ENCODE data around the gene PARP1.

The PARP1 gene

GRCh38 chr1:226376300-226376699 is 31.6 kb downstream of the PARP1 start:
- no peak for DNase-seq (ENCODE audit: low spot score)

DNA sequence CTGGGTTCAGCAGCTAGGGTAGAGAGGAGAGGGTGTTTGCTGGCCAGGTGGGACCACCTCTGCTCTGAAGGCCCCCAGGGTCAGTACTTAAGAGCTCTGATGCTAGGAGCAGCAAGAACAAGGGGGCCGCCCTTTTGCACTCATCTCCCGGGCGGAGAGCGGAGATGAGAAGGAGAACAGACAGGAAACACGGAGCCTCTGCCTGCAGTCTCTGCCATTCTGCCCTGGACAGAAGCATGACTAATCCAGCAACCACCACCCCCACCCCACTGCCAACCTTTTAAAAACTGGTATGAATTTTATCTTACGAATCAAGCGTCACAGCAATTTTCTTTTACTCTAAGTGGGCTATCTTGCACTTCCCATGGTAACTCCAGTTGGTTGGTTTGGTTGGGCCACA is 34.5 kb downstream of the PARP1 start:
- no peak for DNase-seq (ENCODE audit: low spot score)

DNA sequence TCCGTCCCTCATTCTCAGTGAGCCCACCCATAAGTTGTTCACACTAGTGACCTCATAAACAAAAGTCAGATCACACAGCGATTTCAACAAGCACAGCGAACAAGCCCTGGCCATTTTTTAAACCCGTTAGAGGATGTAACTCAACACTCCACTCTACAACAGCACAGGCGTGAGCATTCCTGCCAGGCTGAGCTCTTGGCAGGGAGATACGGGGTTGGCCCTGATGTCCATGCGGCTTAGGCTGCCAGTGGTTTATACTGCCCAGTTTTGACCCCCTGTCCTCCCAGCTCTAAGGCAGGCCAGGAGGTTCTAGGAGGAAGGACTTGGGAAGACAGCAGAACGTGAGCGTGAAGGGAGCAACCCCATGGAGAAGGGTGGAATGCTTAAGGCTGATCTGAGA is 35.0 kb downstream of the PARP1 start:
- DNase-seq (ENCODE audit: low spot score) = no peak

DNA sequence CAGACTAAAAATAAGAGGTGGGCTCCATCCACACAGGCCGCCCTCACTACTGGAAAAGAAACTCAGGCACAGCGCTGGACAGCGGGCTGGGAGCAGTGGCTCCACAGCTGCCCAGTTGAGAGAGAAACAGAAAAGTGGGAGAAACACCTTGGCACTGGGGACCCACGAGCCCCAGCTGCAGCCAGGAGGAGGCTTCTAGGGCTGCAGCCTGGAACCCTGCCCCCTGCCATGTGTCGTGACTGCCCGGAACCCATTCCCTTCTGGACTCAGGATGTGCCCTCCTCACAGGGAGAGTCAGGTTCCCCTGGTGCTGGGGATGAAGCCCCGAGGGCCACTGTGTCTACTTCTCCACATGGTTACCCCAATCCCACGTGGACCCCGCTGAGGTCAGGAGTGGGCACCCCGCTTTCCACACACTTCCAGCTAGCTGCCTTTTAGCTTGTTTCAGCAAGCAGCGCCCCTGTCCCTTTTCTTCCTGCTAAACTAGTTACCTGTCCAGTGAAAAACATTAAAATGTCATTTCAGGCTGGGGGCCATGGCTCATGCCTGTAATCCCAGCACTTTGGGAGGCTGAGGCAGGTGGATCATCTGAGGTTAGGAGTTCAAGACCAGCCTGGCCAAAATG is 35.9 kb downstream of the PARP1 start:
- no peak for DNase-seq (ENCODE audit: low spot score)

DNA sequence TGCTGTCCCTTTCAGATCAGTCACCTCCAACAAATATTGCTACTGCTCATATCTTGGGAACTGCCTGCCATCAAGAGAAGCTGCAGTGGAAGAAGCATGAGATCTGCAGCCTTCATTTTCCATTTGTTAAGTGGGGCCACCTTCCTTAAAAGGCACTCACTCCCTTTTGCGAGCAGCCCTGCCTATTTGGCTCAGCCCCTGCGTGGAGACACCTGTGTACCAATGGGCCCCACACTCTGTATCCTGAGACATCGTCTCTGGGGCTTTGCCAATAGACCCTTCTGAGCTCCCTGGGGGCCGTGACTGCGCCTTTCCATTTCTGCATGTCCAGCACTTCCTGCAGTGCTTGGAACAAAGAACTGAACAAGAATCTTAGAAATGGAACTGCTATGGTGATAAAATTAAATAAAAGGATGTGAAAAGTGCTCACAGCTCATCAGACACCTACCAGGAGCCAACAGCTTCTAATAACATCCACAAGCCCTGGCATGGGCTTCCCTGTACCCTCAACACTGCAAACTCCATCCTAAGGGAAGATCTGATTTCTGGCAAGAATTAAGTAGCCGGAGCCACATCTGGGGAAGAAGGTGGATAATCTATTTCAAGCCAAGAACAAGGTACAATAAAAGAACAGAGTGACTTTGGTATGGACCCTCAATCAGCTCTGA is 36.7 kb downstream of the PARP1 start:
- DNase-seq (ENCODE audit: low spot score) = no peak

DNA sequence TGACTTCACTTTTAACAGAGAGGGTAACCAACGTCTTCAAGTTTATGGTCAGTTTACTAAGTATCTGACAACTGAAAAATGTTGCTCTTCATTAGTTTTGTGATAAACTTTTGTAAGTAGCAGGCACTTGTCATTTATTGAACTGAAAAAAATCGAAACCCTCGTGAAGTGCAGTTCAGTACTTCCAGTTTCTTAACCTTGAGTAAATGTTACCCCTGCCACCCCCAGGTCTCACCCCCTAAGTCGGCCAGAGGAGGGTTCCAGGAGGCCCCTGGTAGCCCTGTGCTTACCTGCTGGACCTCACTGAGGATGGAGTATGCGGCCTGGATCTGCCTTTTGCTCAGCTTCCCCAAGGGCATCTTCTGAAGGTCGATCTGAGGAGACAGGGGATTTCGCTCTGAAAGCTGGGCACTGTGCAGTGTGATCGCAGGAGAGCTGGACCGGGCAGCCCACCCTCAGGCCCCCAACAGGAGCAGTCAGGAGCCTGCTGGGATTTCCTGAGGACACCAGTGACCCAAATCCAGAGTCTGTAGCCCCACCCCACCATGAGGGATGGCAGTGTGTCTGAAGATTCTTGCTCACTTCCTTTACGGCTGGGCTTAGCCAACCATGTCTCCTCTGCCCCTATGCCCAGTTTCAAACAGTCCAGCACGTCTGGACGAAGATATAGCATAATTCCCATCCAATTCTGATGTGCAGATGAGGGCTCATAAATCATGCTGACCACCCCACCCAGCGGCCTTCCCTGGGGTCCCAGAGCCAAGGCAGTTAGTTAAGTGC is 37.6 kb downstream of the PARP1 start:
- DNase-seq (ENCODE audit: low spot score) = no peak

GRCh38 chr1:226369110-226369509 is 38.8 kb downstream of the PARP1 start:
- DNase-seq (ENCODE audit: low spot score) = no peak

DNA sequence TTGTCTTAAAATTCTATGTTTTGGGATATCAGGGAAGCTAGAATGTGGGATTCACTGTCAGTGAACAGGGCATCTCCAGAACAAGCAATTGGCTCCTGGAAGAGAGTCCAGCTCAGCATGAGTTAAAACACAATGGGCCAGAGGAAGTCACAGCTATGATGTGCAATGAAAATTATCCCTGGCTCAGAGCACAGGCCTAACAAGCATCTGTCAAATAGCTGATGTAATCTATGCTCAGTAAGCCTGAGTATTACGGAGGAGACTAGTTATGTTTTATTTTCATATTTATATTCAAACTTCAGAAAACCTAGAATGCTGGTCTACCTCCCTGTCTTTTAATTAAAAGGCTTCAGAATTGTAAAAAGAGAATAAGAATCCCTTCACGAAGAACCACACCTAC is 41.6 kb downstream of the PARP1 start:
- no peak for DNase-seq (ENCODE audit: low spot score)

GRCh38 chr1:226365831-226366231 is 42.1 kb downstream of the PARP1 start:
- DNase-seq (ENCODE audit: low spot score) = no peak

DNA sequence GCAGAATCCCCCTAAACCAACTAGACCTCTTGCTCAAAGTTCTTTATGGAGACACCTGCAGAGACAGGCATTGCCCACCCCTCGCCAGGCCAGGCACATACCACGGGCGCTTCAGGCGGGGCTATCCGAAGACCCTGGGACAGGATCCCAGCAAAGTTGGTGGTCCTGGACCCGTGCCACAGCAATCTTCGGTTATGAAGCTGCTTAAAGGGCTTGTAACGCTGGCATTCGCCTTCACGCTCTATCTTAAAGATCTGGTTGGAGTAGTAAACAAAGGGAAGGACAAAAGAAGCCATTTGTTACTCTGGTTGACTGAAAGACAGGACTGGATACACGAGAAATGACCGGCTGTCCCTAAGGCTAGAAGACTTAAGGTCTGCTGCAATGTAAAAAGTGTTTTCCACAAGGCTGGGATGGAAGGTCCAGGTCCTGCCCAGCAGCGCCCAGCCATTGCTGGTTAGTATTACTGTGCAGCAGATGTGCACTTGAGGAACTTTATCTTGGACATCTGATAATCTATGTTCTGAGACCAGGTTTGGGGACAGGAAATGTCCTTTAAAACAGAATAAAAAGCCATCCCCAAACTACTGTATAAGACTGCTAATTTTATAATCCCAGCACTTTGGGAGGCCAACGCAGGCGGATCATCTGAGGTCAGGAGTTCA is 42.9 kb downstream of the PARP1 start:
- DNase-seq (ENCODE audit: low spot score) = no peak

DNA sequence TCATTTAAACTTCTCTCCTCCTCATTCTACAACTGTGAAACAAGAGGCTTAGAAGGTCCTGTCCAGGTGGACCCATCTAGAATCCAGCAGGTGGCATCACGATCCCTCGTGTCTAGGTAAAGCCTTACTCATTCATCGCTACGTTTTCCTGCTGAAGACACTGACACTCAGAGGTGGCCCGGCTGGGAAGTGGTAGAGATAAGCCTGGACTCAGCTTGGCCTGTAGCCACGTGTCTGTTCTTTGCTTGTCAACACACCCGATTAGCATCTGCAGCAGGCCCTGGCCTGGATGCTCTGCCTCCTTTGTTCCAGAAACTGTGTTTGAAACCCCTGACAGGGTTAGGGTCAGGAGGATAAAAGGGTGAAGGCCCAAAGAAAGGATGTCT is 43.4 kb downstream of the PARP1 start:
- DNase-seq (ENCODE audit: low spot score) = no peak

DNA sequence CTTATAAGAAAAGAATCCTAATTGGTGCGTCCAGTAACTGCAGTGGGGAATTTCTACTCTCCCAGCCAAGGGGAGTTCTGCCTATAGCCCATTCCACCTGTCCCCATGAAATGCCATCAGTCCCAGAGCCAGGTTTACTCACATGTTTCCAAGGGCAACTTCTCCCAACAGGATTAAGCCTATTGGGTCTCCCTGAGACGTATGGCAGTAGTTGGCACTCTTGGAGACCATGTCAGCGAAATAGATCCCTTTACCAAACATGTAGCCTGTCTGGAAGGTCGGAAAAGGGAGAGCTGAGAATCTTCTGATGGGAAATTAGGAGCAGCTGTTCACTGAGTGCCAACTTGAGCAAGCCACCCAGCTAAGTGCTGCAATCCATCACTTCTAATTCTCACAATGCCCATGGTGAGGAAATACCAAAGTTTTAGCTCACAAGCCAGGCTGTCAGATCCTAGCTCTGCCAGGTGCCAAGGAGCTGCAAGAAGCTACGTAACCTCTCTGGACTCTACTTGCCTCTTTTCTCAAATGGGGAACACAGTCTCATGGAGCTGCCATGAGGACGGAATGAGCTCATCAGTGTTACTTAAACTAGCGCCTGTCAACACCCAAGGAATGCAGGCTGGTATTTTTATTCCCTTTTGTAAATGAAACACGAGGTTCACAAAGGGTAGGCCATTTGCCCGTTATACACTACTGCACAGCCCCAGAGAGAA is 43.9 kb downstream of the PARP1 start:
- no peak for DNase-seq (ENCODE audit: low spot score)

DNA sequence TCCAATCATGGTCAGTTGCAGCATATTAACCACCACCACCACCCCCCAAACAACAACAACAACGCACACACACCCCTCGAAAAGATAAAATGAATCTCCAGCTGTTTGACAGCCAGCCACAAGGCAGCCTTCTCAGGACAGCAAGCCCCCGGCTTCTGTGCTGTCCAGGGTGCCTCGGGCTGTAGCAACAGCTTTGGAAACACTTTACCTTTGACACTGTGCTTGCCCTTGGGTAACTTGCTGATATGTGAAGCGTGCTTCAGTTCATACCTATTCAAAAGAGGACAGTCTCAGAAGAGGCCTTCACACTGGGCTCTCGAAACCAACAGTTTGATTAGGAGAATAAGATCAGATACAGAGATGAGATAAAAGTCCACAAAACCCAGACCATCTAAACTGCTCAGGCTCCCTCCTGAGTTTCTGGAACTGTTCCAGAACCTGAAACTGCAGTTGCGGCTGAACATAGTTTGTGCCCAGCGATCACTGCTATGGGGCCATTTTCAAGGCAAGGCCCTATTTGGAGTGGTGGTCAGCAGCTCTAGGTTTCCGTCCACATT is 44.9 kb downstream of the PARP1 start:
- no peak for DNase-seq (ENCODE audit: low spot score)

- no peak for DNase-seq (ENCODE audit: low spot score)
Observed at GRCh38 chr1:226362361-226362760, 45.5 kb downstream of the PARP1 start.

DNA sequence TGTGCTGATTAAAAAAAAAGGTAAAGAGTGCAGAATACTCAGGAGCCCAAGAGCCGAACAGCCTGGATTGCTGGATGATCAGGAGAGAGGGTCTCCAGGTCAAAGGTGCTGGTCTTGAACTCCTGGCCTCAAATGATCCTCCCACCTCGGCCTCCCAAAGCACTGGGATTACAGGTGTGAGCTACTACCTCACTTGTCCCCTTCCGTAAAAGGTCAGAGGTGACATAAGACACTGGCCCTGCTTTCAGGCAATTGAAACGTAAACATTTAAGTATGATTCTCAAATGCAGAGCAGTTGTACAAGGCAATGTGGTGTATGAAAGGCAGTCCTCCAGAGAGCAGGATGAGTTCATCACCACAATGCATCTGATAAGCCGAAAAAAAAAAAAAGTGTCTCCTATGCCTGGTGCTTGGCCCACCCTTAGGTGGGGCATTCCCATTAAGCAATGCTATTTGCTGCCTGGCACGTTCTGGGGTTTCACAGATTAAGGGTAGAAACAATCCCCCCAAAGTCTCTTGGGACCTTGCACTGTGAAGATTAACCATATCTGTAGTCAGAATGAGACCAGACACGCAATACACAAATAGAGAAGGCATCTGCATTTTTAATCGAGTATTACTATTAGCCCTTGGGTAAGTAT is 47.7 kb downstream of the PARP1 start:
- DNase-seq (ENCODE audit: low spot score) = no peak

- DNase-seq (ENCODE audit: low spot score) = no peak
Observed at GRCh38 chr1:226357416-226357815, 50.5 kb downstream of the PARP1 start.

GRCh38 chr1:226355669-226356551 is 52.0 kb downstream of the PARP1 start:
- DNase-seq (ENCODE audit: low spot score) = no peak

GRCh38 chr1:226355016-226355415 is 52.9 kb downstream of the PARP1 start:
- DNase-seq (ENCODE audit: low spot score) = no peak

DNA sequence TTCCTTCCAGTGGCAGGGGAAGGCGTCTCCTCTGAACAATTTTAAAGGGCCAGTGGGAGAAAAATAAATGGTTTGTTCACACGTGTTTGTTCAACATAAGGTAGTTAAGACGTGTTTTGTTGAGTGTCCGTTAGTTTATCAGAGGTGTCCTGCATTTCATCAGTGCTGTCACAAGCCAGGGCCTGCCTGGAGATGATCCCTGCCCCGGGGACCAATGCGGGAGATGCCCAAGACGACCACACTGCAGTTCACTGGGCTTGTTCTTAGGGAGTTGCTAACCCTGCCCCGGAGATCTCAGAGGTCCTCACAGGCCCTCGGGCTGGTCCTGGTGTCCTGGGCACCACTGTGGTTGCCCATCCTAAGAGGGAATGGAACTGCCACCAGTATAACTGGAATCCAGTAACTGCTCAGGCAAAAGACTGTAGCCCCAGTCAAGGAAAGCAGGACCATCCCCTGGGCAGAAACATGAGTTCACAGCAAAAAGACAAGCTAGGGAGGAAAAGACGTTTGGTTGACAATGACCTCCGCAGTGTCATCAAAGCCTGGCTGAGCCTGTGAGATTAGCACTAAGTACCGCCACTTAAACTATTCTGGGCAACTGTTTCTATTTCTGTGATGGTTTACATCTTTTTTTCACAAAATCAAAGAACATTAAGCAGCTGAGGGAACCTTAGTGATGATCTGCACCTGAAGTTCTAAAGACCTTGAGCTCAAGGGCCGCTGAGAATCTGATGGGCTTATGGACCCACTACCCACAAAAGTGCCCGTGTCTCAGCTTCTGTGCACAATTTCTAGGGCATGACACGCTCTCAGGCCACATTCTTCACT is 54.0 kb downstream of the PARP1 start:
- no peak for DNase-seq (ENCODE audit: low spot score)

All from left forelimb (tissue), 1 donor.